ENCODE measurements around the gene PAGE3. TPM values are rescaled to one million over a fixed set of nuclear protein-coding genes. Genes with fewer than 3 reads are reported as not detected.

The PAGE3 gene, protein sequence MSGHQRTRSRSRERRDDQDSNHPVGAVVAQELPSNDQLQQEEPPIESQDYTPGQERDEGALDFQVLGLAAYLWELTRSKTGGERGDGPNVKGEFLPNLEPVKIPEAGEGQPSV
- total RNA-seq = not detected

DNA sequence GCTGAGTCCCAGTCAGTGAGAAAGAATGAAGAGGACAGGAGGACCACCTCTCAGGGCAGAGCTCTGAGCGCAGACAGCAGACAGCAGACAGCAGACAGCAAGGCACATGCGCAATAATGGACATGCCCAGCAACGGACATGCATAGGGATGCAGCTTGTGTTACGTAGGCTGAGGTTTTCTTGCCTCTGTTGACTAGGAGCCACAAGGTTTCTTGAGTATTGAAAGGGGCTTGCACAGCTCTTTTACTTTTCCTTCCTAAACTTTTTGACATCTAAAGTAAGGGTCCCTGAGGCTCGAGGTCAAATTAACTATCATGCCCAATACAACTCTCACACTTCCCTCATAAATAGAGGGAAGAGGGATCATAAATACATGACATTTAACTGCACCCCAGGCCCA is at the start of gene PAGE3:
TSS of gene PAGE3 (minus strand) at position 101 of the 400 bp plus-strand sequence. CDS start 1,013 bp downstream, outside the sequence.
- H3K27ac ChIP-seq = no peak within 1 kb of the TSS
- in situ Hi-C loops (cut with MboI; ENCODE audit: low pct_ligation_motif_present in 1 of 4, low pct_unique_long_range_greater_than_20kb in 1 of 4, low sequenced_read_pairs in 3 of 4) (no loop called here), intact Hi-C loops (cut with DNase I; ENCODE audit: low total_unique reads) (no loop called here)
- H3K27me3 ChIP-seq = no peaks in the 10 kb centered on the region
- TF ChIP-seq EP300 (IDR thresholded peaks at IDR 0.05; ENCODE audit: low read depth) (no peak), CTCF (IDR thresholded peaks at IDR 0.05) (no peak)
- WGBS, 2 donors (ENCODE audit: low coverage in 1 of 2) = 87% methylated on average over 5 of the region's 5 CpGs; no CpG with 5 or more reads in 1 of the 2 donors
- no peaks in the 10 kb centered on the region for H3K9me3 ChIP-seq
- H3K36me3 ChIP-seq = no peaks in the 10 kb centered on the region
- no peak for DNase-seq
- no peaks in the 10 kb centered on the region for H3K4me1 ChIP-seq
- no peak within 1 kb of the TSS for H3K4me3 ChIP-seq

GRCh38 chrX:55312655-55313054 is 47.9 kb upstream of the PAGE3 start:
- H3K27me3 ChIP-seq = no peaks in the 10 kb centered on the region
- H3K36me3 ChIP-seq = no peaks in the 10 kb centered on the region
- no peaks in the 10 kb centered on the region for H3K9me3 ChIP-seq
- no peak overlapping the region for H3K27ac ChIP-seq
- in situ Hi-C loops (cut with MboI; ENCODE audit: low pct_ligation_motif_present in 1 of 4, low pct_unique_long_range_greater_than_20kb in 1 of 4, low sequenced_read_pairs in 3 of 4) (no loop called here), intact Hi-C loops (cut with DNase I; ENCODE audit: low total_unique reads) (no loop called here)
- H3K4me1 ChIP-seq = no peaks in the 10 kb centered on the region
- H3K4me3 ChIP-seq = no peak overlapping the region
- no peak for DNase-seq
- no peak for TF ChIP-seq POLR2A (IDR thresholded peaks at IDR 0.05)
- no peak for TF ChIP-seq CTCF (IDR thresholded peaks at IDR 0.05)

GRCh38 chrX:55290963-55291362 is 26.2 kb upstream of the PAGE3 start:
- 83 to 84% methylated on average over 1 to 3 of the region's 3 CpGs for WGBS, 2 donors (ENCODE audit: low coverage in 1 of 2)
- no peaks in the 10 kb centered on the region for H3K9me3 ChIP-seq
- in situ Hi-C loops (cut with MboI; ENCODE audit: low pct_ligation_motif_present in 1 of 4, low pct_unique_long_range_greater_than_20kb in 1 of 4, low sequenced_read_pairs in 3 of 4) = no loop called here
- DNase-seq = no peak
- no peaks in the 10 kb centered on the region for H3K36me3 ChIP-seq
- no peak overlapping the region for H3K27ac ChIP-seq
- H3K4me3 ChIP-seq = no peak overlapping the region
- H3K4me1 ChIP-seq = no peaks in the 10 kb centered on the region
- intact Hi-C loops (cut with DNase I; ENCODE audit: low total_unique reads) = no loop called here
- no peaks in the 10 kb centered on the region for H3K27me3 ChIP-seq
- no peak for TF ChIP-seq CTCF (IDR thresholded peaks at IDR 0.05)
- TF ChIP-seq POLR2AphosphoS5 (IDR thresholded peaks at IDR 0.05) = no peak
- TF ChIP-seq EP300 (IDR thresholded peaks at IDR 0.05; ENCODE audit: low read depth) = no peak
- TF ChIP-seq POLR2A (IDR thresholded peaks at IDR 0.05) = no peak

GRCh38 chrX:55279832-55280231 is 15.1 kb upstream of the PAGE3 start:
- in situ Hi-C loops (cut with MboI; ENCODE audit: low pct_ligation_motif_present in 1 of 4, low pct_unique_long_range_greater_than_20kb in 1 of 4, low sequenced_read_pairs in 3 of 4) = no loop called here
- Histone ChIP-seq H3K27me3 (no peaks in the 10 kb centered on the region), H3K4me1 (no peaks in the 10 kb centered on the region), H3K4me3 (no peak overlapping the region), H3K36me3 (no peaks in the 10 kb centered on the region), H3K9me3 (no peaks in the 10 kb centered on the region), H3K27ac (no peak overlapping the region)
- intact Hi-C loops (cut with DNase I; ENCODE audit: low total_unique reads) = no loop called here
- 85 to 100% methylated on average over 1 to 10 of the region's 10 CpGs for WGBS, 2 donors (ENCODE audit: low coverage in 1 of 2)
- no peak for TF ChIP-seq POLR2A (IDR thresholded peaks at IDR 0.05)
- TF ChIP-seq POLR2AphosphoS5 (IDR thresholded peaks at IDR 0.05) = no peak
- no peak for TF ChIP-seq CTCF (IDR thresholded peaks at IDR 0.05)
- TF ChIP-seq EP300 (IDR thresholded peaks at IDR 0.05; ENCODE audit: low read depth) = no peak
- no peak for DNase-seq

Data from transverse colon (tissue), 4 donors.